ENCODE results near the gene KDF1.

DNA sequence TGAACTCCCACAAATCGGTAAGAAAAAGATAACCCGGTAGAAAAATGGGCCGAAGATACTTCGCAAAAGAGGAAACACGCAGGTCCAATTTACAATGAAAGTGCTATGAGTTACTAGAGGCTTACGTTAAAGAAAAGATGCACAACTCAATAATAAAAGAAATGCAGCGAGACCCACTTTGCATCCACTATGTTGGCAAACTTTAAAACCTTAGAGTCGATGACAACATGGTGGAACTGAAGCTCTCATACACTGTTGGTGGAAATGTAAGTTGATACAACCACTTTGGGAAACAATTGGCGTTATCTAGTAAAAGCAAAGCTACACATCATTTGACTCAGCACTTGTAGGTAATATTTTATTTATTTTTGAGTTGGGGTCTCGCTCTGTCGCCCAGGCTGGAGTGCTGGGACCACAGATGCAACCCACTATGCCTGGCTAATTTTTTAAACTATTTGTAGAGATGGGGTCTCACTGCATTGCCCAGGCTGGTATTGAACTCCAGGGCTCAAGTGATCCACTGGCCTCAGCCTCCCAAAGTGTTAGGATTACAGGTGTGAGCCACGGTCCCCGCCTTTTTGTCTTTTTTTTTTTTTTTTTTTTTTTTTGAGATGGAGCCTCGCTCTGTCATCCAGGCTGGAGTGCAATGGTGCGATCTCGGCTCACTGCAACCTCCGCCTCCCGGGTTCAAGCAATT, 59.3 kb downstream of the KDF1 start:
- TF ChIP-seq EZH2 (IDR thresholded peaks at IDR 0.05): no peak
- no peak for TF ChIP-seq POLR2AphosphoS5 (IDR thresholded peaks at IDR 0.05; ENCODE audit: borderline replicate concordance, low read depth, low read length)

Data from SK-N-MC (cell line).